Ovary (tissue), 9 donors: Measurements from ENCODE around the gene TUBA1C. TPM values are rescaled to one million over a fixed set of nuclear protein-coding genes. Genes with fewer than 3 reads are reported as not detected.
A peak's percentile ranks its signal among the peaks of the same experiment; 100 is the strongest.

Source experiments
- DNase-seq, 5 donors: peaks; one replicate each; pipeline ENCODE4 v3.0.0-alpha.2; 2019 to 2020
- H3K27ac ChIP-seq, 2 donors: fragments of 200-600 bp; one replicate each; pipeline versions ENCODE4 v1.5.1 to v1.8.0; 2019 to 2022
- H3K27me3 ChIP-seq: fragments of 200-600 bp; one replicate; pipeline ENCODE4 v1.8.0; 2022
- H3K36me3 ChIP-seq: fragments of 200-600 bp; sonication (generic); one replicate; pipeline ENCODE4 v1.5.1; 2019
- H3K4me1 ChIP-seq: one replicate; pipeline ENCODE4 v1.8.1; 2013; ENCODE audit warnings: mild to moderate bottlenecking, moderate library complexity; ENCODE audit not compliant: insufficient read depth
- H3K4me3 ChIP-seq: fragments of 200-600 bp; sonication (generic); one replicate; pipeline ENCODE4 v1.5.1; 2017
- H3K9me3 ChIP-seq, 2 donors: fragments of 200-600 bp in 1 of 2; sonication (generic) in 1 of 2; one replicate each; pipeline versions ENCODE4 v1.5.1 to v1.8.1; 2013 to 2019; ENCODE audit warnings: mild to moderate bottlenecking in 1 of 2, moderate library complexity in 1 of 2
- EP300 ChIP-seq: sonication (generic); formaldehyde crosslinking; IDR thresholded peaks from one replicate; pipeline ENCODE4 v1.6.1; 2017; ENCODE audit warnings: antibody characterized with exemption
- POLR2A ChIP-seq: fragments of 450-650 bp; IDR thresholded peaks from one replicate; pipeline ENCODE4 v1.6.1; 2017; ENCODE audit warnings: antibody characterized with exemption, mild to moderate bottlenecking, moderate library complexity
- WGBS, 3 donors: extraction: QIAGEN DNeasy Blood & Tissue Kit in 1 of 3; methylation state at CpG; one replicate each; pipeline versions ENCODE4 v1.1.5 to v1.1.7; 2013 to 2017; 5-methylcytosine and 5-hydroxymethylcytosine counted together
- intact Hi-C, 4 donors: fragments of 100-400 bp; cut with DNase I; formaldehyde crosslinking; loops; one replicate each; pipeline versions ENCODE4 v1.11.0 to v1.15.1; 2022 to 2023
- polyA plus RNA-seq, 2 donors: library from polyadenylated mRNA; stranded (reverse); fragments of 200-250 nt in 1 of 2; fragments of 350-450 nt in 1 of 2; fragmentation: Illumina TruSeq in 1 of 2; extraction: RNeasy Lipid Tissue Mini Kit (QIAGEN cat#74804) in 1 of 2; gene quantifications; one replicate each; pipeline ENCODE4 v1.2.3, GENCODE V29; 2013 to 2014
- total RNA-seq, 7 donors: library from RNA; depleted of rRNA in 2 of 7; stranded (reverse); fragments of >200 nt in 2 of 7; fragmentation: NEBNext Ultra II Directional in 3 of 7; extraction: Animal tissue kit (Norgen Biotek cat#: 25700) in 3 of 7; gene quantifications; one replicate each; pipeline versions ENCODE4 v1.1.0 to v1.2.4, GENCODE V29; 2016 to 2023
- TF ChIP-seq, protein P1 (sequence below), 3 donors: fragments of 450-650 bp in 2 of 3; fragments of 200-600 bp in 1 of 3; IDR thresholded peaks; one replicate each; pipeline versions ENCODE4 v1.5.1 to v1.8.0; 2016 to 2022; ENCODE audit warnings: antibody characterized with exemption in 3 of 3, mild to moderate bottlenecking in 1 of 3
- donor health status: DM: no; HTN: no; CAD: no; lungs with moderate emphysema.
- donor health status: DM: no; HTN: no; CAD: no.
- donor health status: Bipolar disorder and iron deficiency.
- donor health status: DM: yes; HTN: yes; CAD: no.
- donor health status: DM: no; HTN: no; CAD: no.
- donor health status: DM: yes; HTN: yes; CAD: no.

TUBA1C gene
- total and polyA plus RNA-seq, 9 donors = 51.9 to 179 (median 101) TPM

- whole genome bisulfite sequencing, 3 donors = 45 to 51% (median 48%) methylated on average over 4 of the region's 4 CpGs
- H3K36me3 ChIP-seq = no peaks in the 10 kb centered on the region
- H3K27ac ChIP-seq = peak overlapping the region in 1 of 2 donors; percentile 36
- intact Hi-C loops = no loop called here
- H3K27me3 ChIP-seq = no peaks in the 10 kb centered on the region
- no peak for TF ChIP-seq POLR2A
- TF ChIP-seq EP300 = no peak
- TF ChIP-seq, protein P1, sequence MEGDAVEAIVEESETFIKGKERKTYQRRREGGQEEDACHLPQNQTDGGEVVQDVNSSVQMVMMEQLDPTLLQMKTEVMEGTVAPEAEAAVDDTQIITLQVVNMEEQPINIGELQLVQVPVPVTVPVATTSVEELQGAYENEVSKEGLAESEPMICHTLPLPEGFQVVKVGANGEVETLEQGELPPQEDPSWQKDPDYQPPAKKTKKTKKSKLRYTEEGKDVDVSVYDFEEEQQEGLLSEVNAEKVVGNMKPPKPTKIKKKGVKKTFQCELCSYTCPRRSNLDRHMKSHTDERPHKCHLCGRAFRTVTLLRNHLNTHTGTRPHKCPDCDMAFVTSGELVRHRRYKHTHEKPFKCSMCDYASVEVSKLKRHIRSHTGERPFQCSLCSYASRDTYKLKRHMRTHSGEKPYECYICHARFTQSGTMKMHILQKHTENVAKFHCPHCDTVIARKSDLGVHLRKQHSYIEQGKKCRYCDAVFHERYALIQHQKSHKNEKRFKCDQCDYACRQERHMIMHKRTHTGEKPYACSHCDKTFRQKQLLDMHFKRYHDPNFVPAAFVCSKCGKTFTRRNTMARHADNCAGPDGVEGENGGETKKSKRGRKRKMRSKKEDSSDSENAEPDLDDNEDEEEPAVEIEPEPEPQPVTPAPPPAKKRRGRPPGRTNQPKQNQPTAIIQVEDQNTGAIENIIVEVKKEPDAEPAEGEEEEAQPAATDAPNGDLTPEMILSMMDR (IDR thresholded peaks at IDR 0.05) = no peak
- peaks cover 19% of the 10 kb centered on the region for H3K4me1 ChIP-seq
- DNase-seq = no peak
- H3K4me3 ChIP-seq = no peak overlapping the region
- H3K9me3 ChIP-seq = no peaks in the 10 kb centered on the region
Measured at GRCh38 chr12:49259452-49259851, 5.4 kb upstream of the TUBA1C start.

DNA sequence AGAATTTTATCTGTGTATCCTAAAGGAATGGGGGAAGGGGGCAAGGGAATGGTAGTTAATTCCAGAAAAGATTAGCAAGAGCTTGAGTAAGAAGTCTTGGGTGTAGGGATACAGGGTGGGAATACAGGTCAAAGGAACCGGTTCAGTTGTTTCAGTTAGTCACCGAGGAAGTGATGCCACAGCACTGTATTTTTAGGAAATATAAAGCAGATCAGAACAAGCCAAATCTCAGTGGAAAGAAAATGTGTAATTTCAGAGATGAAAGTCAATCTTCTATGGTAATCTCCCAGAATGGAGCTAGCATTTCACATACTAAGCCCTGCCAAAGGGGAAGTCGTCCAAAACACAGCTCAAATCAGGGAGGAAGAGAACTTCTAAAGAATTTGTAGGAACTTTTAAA lies 4.7 kb upstream of the TUBA1C start:
- WGBS, 3 donors = 1 to 8% (median 2%) methylated on average over 3 of the region's 3 CpGs
- H3K27ac ChIP-seq = peak overlapping the region in 1 of 2 donors; percentile 36

GRCh38 chr12:49260571-49261363 lies 4.1 kb upstream of the TUBA1C start:
- no peak overlapping the region for H3K4me3 ChIP-seq
- H3K27me3 ChIP-seq = no peaks in the 10 kb centered on the region
- intact Hi-C loops = no loop called here
- 46 to 55% (median 50%) methylated on average over 11 of the region's 11 CpGs for WGBS, 3 donors
- peak overlapping the region in 1 of 2 donors; percentile 36 for H3K27ac ChIP-seq
- H3K36me3 ChIP-seq = no peaks in the 10 kb centered on the region
- peaks cover 15% of the 10 kb centered on the region for H3K4me1 ChIP-seq
- TF ChIP-seq POLR2A = no peak
- no peak for TF ChIP-seq EP300
- TF ChIP-seq, protein P1 (IDR thresholded peaks at IDR 0.05) = no peak
- H3K9me3 ChIP-seq = no peaks in the 10 kb centered on the region
- DNase-seq = no peak

More for the DNA sequence above, 4.7 kb upstream of the TUBA1C start:
- DNase-seq = peak in 2 of 5 donors; percentile 31 to 33
- Histone ChIP-seq H3K4me1 (peaks cover 16% of the 10 kb centered on the region), H3K9me3 (no peaks in the 10 kb centered on the region), H3K4me3 (no peak overlapping the region), H3K27me3 (no peaks in the 10 kb centered on the region), H3K36me3 (no peaks in the 10 kb centered on the region)
- intact Hi-C loops = no loop called here
- no peak for TF ChIP-seq POLR2A
- TF ChIP-seq, protein P1 (IDR thresholded peaks at IDR 0.05) = no peak
- TF ChIP-seq EP300 = no peak

- 77 to 83% (median 79%) methylated on average over 2 of the region's 2 CpGs for WGBS, 3 donors
- no peaks in the 10 kb centered on the region for H3K9me3 ChIP-seq
- no peaks in the 10 kb centered on the region for H3K27me3 ChIP-seq
- TF ChIP-seq EP300 (no peak), POLR2A (no peak)
- TF ChIP-seq, protein P1 (IDR thresholded peaks at IDR 0.05) = no peak
- intact Hi-C loops = no loop called here
- H3K4me3 ChIP-seq = no peak overlapping the region
- no peaks in the 10 kb centered on the region for H3K36me3 ChIP-seq
- no peak for DNase-seq
- H3K27ac ChIP-seq = no peak overlapping the region
- H3K4me1 ChIP-seq = peaks cover 13% of the 10 kb centered on the region
Measured at GRCh38 chr12:49261721-49262120, 3.2 kb upstream of the TUBA1C start.
